Measurements from ENCODE around the gene GLCE.

Gene GLCE

DNA sequence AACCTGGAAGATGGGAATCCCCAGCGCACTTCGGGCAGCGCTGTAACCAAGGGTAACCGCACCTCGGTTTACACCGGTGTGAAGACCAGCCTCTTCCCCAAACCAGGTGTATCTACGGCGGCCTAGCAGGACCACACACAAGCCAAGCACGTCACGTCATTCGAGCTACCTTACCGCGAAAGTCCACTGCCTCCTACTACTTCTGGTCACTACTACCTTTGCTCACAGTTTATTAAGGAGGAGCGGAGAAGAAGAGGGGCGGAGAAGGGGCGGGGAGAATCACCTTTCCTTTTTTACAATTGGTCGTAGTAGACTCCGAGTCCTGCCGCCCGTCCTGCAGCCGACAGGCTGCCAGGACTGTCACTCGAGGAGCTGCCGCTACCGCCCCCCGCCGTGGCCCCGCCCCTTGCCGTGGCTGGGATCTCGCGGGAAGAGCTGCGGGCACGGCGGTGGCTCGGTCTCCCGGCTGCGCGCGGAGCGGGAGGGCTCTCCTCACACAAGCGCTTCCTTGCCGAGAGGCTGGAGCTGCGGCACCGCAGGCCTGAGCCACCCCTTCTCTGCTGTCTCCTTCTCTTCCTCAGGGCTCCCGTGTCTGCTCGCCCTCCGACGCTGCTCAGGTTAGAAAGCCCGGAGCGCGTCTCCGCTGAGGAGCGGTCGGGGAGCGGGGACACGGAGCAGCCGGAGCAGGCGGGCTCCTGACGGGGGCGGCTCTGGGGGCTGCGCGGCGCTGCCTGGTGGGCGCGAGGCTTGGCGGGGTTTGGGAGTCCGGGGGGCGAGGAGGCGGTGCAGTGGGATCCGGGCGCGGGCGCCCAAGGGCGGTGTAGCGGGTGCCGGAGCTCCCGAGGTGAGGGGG lies at the start of gene GLCE:
Gene GLCE (plus strand): TSS at position 495 of the 853 bp plus-strand sequence. CDS start 95,172 bp downstream, outside the sequence.
- DNase-seq: peak; percentile 98

- no peak for DNase-seq
Observed at GRCh38 chr15:69114331-69114928, 46.0 kb upstream of the GLCE start.

- no peak for DNase-seq
Observed at GRCh38 chr15:69115031-69115430, 45.4 kb upstream of the GLCE start.

GRCh38 chr15:69116391-69116790 lies 44.0 kb upstream of the GLCE start:
- no peak for DNase-seq

DNA sequence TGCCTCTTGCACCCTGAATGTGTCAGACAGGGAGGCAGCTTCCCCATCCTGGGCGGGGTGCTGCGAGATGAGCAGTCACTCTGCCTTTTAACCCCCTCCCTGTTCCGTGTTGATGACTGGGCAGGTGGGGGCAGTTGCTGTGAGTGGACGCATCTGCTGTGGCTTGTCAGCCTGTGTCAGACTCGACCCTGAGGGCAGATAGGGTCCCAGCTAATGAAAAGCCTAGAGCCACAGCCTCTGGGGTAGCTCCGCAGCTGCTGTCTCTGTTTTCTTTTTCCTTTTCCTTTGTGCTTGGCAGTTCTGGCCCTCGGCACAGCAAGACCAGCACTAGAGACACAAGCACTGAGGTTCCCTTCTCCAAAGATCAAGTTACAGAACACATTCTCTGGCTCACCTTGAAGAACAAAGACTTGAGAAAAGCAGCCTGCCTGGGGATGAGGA lies 43.0 kb upstream of the GLCE start:
- DNase-seq: no peak

DNA sequence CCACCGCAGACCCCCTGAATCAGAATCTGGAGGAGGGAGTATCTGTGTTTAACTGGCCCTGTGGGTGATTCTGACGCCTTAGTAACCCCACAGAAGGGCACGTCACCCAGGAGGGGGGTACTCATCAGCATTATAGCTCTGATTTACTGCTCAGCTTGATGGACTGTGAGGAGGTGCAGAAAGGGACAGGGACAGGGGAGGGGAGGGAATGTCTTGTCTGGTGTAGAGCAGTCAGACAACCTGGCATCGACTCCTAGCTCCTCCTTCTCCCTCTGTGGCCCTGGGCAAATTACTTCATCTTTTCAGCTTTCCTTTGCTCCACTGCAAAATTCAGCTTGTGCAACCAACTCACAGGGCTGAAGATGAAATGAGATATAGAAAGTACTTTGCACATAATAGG lies 42.3 kb upstream of the GLCE start:
- DNase-seq: no peak

- DNase-seq: no peak
Observed at GRCh38 chr15:69119001-69119400, 41.4 kb upstream of the GLCE start.

- peak; percentile 83 for DNase-seq
Observed at GRCh38 chr15:69119683-69120395, 40.6 kb upstream of the GLCE start.

GRCh38 chr15:69120732-69121131 lies 39.7 kb upstream of the GLCE start:
- no peak for DNase-seq

DNA sequence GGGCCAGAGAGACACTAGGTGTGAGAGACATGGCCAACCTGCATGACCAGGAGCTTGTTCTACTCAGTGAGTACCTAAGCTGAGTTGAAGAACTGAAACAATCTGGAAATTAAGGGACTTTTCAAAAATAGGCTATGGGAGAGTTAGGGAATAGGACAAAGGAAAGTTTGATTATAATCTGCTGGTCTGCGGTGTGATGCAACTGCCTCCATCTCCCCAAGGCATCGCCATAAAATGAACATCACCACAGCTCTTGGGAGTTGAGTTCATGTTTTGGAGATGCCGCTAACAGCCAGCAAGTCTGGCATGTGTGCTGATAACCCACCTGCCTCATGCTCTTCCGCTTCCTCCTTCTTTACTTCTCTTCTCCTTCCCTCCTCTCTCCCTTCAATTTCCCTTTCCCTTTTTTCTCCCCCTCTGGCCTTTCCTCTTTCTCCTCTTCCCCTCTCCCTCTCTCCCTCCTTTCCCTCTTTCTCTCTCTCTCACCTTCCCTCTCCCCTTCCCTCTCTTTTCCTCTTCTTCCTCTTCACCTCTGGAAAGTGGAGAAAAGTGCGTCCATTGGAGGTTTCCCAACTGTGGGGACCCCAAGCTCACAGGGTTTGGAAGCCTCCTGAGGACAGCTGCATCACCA lies 39.1 kb upstream of the GLCE start:
- no peak for DNase-seq

GRCh38 chr15:69125236-69125635 lies 35.2 kb upstream of the GLCE start:
- DNase-seq: no peak

DNA sequence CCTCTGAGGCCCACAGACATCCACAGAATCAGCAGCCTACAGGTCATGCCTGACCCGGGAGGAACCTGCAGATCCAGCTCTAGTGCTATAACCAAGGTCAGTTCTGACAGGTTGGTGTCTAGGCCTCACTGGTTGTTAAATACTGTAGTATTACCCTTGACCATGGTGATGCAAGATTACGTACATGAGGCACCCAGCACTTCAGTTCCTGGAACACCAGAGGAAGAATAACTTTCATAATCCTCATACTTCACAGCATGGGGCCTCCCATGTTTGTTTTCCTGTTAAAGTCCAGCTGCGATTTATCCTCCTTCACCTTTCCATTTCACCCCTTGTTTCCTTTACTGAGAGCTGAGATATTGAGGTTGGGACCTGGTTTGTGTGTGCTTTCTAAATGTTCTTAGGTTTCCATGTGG lies 34.4 kb upstream of the GLCE start:
- no peak for DNase-seq

GRCh38 chr15:69127306-69127705 lies 33.1 kb upstream of the GLCE start:
- no peak for DNase-seq

DNA sequence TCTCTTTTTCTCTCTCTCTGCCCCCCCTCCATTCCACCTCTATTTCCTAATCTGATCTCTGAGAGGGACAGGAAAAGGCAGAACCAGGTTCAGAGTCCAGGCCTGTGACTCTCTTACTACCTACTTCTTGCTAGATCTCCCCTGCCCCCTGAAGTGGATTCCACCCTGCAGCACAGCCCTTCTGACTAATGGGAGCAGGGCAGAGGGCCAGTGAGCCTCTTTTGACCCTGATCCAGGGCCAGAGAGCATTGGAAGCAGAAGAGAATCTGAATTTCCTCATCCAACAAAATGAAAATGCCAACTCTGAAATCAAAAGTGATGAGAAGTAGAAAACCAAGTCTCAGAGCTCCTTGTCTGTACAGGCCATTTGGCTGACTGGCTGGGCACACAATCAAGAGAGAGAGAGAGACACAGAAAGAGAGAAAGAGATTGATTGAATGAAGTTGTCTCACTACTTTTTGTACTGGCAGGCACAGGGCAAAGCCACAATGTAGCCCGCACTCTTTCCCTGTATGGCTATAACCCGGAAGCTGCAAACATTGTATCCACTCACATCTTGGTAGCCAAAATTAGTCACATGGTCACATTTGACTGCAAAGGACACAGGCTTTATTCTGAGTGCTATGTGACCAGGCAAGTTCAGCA lies 31.6 kb upstream of the GLCE start:
- no peak for DNase-seq

GRCh38 chr15:69131362-69132220 lies 28.8 kb upstream of the GLCE start:
- DNase-seq: no peak

- no peak for DNase-seq
Observed at GRCh38 chr15:69132430-69132829, 28.0 kb upstream of the GLCE start.

GRCh38 chr15:69132977-69133861 lies 27.2 kb upstream of the GLCE start:
- DNase-seq: no peak

- no peak for DNase-seq
Observed at GRCh38 chr15:69133862-69134519, 26.4 kb upstream of the GLCE start.

DNA sequence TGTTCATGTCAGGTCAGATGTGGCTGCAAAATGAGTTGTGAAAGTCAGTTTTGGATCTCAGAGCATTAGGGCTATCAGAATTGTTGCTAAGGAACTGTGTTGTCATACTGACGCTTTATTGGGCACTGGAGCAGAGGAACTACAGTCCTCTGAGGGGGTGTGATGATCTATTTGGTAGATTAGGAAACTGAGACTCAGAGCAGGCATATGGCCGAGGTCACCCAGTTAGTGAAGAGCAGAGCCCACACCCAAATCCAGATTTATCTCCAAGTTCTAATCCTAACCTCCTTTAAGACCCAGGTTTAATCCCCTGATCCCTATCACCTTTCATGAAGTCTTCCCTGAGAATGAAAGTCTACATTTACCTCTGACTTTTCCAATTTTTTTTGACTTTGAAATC lies 25.6 kb upstream of the GLCE start:
- no peak for DNase-seq

DNA sequence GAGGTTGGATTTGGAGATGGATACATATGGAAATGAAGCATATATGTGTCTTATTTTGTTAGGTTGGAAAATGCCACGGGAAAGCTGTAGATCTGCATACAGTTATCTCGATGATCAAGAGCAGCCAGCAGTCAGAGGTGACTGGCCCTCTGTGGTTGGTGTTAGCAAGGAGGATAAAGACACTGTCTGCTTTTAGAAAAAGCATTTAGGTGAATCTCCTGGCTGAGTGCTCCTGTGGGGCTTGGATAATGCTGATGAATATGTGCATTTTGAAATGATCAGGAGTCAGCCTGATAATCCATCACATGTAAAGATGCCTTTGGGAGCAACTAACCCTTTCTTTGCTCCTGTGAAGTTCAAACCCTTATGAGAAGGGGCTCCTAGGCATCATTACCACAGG lies 24.9 kb upstream of the GLCE start:
- DNase-seq: no peak
